PC-9 (cell line): ENCODE results near the gene C7orf57. TPM values are rescaled to one million over a fixed set of nuclear protein-coding genes. Genes with fewer than 3 reads are reported as not detected.

Source experiments
- BruUV-seq: library from RNA; stranded (reverse); fragments of 400-500 nt; replicated peaks from 2 replicates; lab custom pipeline; 2021; lab: Mats Ljungman, UMichigan
- CTCF ChIA-PET: fragments of 300-600 bp; sonication (Branson Sonifier 250); formaldehyde crosslinking; loops from one replicate; lab custom pipeline; 2022; ENCODE audit warnings: antibody characterized with exemption; lab: Charles Lee
- POLR2A ChIA-PET: fragments of 300-600 bp; sonication (Branson Sonifier 250); formaldehyde crosslinking; loops from one replicate; lab custom pipeline; 2022; ENCODE audit warnings: antibody characterized with exemption; ENCODE audit not compliant: unreplicated experiment; lab: Charles Lee
- DNase-seq, 2 experiments: peaks; one replicate each; pipeline versions ENCODE4 v3.0.0 to v3.0.0-alpha.2; 2015 to 2022; ENCODE audit warnings: mixed read lengths in 1 of 2
- H2AFZ ChIP-seq: fragments of 200-600 bp; sonication (generic); 2 replicates; pipeline ENCODE4 v1.8.1; 2017; ENCODE audit warnings: antibody characterized with exemption
- H3F3A ChIP-seq: fragments of 200-600 bp; sonication (generic); 2 replicates; pipeline ENCODE4 v1.8.1; 2017; ENCODE audit warnings: antibody characterized with exemption, mild to moderate bottlenecking, low read depth; ENCODE audit not compliant: insufficient read depth
- H3K27ac ChIP-seq: fragments of 200-600 bp; sonication (generic); 2 replicates; pipeline ENCODE4 v1.6.1; 2016; ENCODE audit warnings: mixed run types
- H3K27me3 ChIP-seq: fragments of 200-600 bp; sonication (generic); 2 replicates; pipeline ENCODE4 v1.6.1; 2016; ENCODE audit warnings: low read depth, mixed run types; ENCODE audit not compliant: insufficient read depth
- H3K36me3 ChIP-seq: fragments of 200-600 bp; sonication (generic); 2 replicates; pipeline ENCODE4 v1.6.1; 2016; ENCODE audit warnings: low read depth, mixed run types
- H3K4me1 ChIP-seq: fragments of 200-600 bp; sonication (generic); replicated peaks from 2 replicates; pipeline ENCODE4 v1.6.1; 2016; ENCODE audit warnings: mixed run types; ENCODE audit not compliant: insufficient read depth
- H3K4me2 ChIP-seq: fragments of 200-600 bp; sonication (generic); 2 replicates; pipeline ENCODE4 v1.6.1; 2017; ENCODE audit warnings: mixed run types
- H3K4me3 ChIP-seq: fragments of 200-600 bp; sonication (generic); 2 replicates; pipeline ENCODE4 v1.6.1; 2016; ENCODE audit warnings: mixed run types
- H3K79me2 ChIP-seq: fragments of 200-600 bp; sonication (generic); 2 replicates; pipeline ENCODE4 v1.6.1; 2017; ENCODE audit warnings: low read depth, mixed run types
- H3K9me2 ChIP-seq: fragments of 200-600 bp; sonication (generic); 2 replicates; pipeline ENCODE4 v1.8.1; 2017; ENCODE audit warnings: mild to moderate bottlenecking; ENCODE audit not compliant: insufficient read depth
- H3K9me3 ChIP-seq: fragments of 200-600 bp; sonication (generic); 2 replicates; pipeline ENCODE4 v1.8.1; 2016; ENCODE audit warnings: low read depth; ENCODE audit not compliant: insufficient read depth
- H4K20me1 ChIP-seq: fragments of 200-600 bp; sonication (generic); 2 replicates; pipeline ENCODE4 v1.8.1; 2017; ENCODE audit not compliant: insufficient read depth
- CTCF ChIP-seq: fragments of 200-600 bp; sonication (generic); conservative IDR thresholded peaks from 2 replicates; pipeline ENCODE4 v1.6.1; 2017; ENCODE audit warnings: mixed run types, antibody characterized with exemption, mild to moderate bottlenecking, moderate library complexity
- EZH2 ChIP-seq: fragments of 200-600 bp; sonication (generic); IDR thresholded peaks from 2 replicates; pipeline ENCODE4 v1.8.0; 2017; ENCODE audit warnings: antibody characterized with exemption, low read depth
- intact Hi-C: fragments of 100-400 bp; cut with micrococcal nuclease; formaldehyde crosslinking; loops from one replicate; pipeline ENCODE4 v1.10.0; 2022; ENCODE audit not compliant: unreplicated experiment
- total RNA-seq: library from RNA; stranded (reverse); gene quantifications from 2 replicates; pipeline ENCODE4 v1.2.3, GENCODE V29; 2021

C7orf57 gene
- total RNA-seq, 1 experiment from 2014 or later, result 2.5 TPM

- no peaks in the 10 kb centered on the region for H3K27me3 ChIP-seq
- H3K4me2 ChIP-seq, result no peak overlapping the region
- H2AFZ ChIP-seq, result no peak overlapping the region
- ChIA-PET CTCF (no interaction called here), POLR2A (no interaction called here)
- intact Hi-C loops, result no loop called here
- no peaks in the 10 kb centered on the region for H3K9me3 ChIP-seq
- H3K36me3 ChIP-seq, result no peaks in the 10 kb centered on the region
- H3K4me3 ChIP-seq, result no peak overlapping the region
- H3K4me1 ChIP-seq, result no peaks in the 10 kb centered on the region
- no peak for TF ChIP-seq CTCF
- no peak for TF ChIP-seq EZH2
- no peak for DNase-seq
- BruUV-seq, result no TSS peak
- no peaks in the 10 kb centered on the region for H3K9me2 ChIP-seq
- no peaks in the 10 kb centered on the region for H4K20me1 ChIP-seq
- H3F3A ChIP-seq, result no peaks in the 10 kb centered on the region
- H3K79me2 ChIP-seq, result no peaks in the 10 kb centered on the region
- H3K27ac ChIP-seq, result no peak overlapping the region
Observed at GRCh38 chr7:48042636-48043035, 7.3 kb downstream of the C7orf57 start.

- H3K36me3 ChIP-seq, result no peaks in the 10 kb centered on the region
- no peaks in the 10 kb centered on the region for H3K27me3 ChIP-seq
- no peaks in the 10 kb centered on the region; the same call in 1 of the 2 replicates for H3K4me1 ChIP-seq
- H3K4me3 ChIP-seq, result no peak overlapping the region
- H2AFZ ChIP-seq, result no peak overlapping the region
- H3K27ac ChIP-seq, result no peak overlapping the region
- H3K79me2 ChIP-seq, result no peaks in the 10 kb centered on the region
- CTCF ChIA-PET, result no interaction called here
- TF ChIP-seq CTCF, result no peak
- TF ChIP-seq EZH2, result no peak
- intact Hi-C loops, result no loop called here
- no peaks in the 10 kb centered on the region for H3K9me2 ChIP-seq
- no peaks in the 10 kb centered on the region for H3K9me3 ChIP-seq
- no peaks in the 10 kb centered on the region for H3F3A ChIP-seq
- no peak for DNase-seq
- no TSS peak for BruUV-seq
- POLR2A ChIA-PET, result no interaction called here
- no peaks in the 10 kb centered on the region for H4K20me1 ChIP-seq
- H3K4me2 ChIP-seq, result no peak overlapping the region
Observed at GRCh38 chr7:48045195-48045765, 9.9 kb downstream of the C7orf57 start.

DNA sequence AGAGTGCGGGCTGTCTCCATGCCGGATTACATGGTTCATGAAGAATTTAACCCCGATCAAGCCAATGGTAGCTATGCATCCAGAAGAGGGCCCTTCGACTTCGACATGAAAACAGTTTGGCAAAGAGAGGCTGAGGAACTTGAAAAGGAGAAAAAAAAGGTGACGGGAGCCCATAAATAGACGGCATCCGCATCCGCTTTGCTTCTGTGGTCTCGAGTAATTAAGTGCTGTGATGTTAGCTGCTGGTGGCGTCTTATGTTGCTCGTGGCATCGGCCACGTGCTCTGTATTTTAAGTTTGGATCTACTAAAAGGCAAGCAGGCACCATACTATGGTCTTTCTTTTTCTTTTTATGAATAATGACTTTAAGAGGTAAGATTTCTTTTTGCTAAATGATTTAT lies 11.1 kb downstream of the C7orf57 start:
- POLR2A ChIA-PET, result no interaction called here
- no peaks in the 10 kb centered on the region for H3K9me3 ChIP-seq
- CTCF ChIA-PET, result no interaction called here
- no peaks in the 10 kb centered on the region for H3K79me2 ChIP-seq
- TF ChIP-seq EZH2 (no peak), CTCF (no peak)
- H3F3A ChIP-seq, result no peaks in the 10 kb centered on the region
- no TSS peak for BruUV-seq
- no peak overlapping the region for H3K4me3 ChIP-seq
- H3K27ac ChIP-seq, result no peak overlapping the region
- no peak for DNase-seq
- intact Hi-C loops, result no loop called here
- H3K4me1 ChIP-seq, result no peaks in the 10 kb centered on the region; the same call in 1 of the 2 replicates
- H3K9me2 ChIP-seq, result no peaks in the 10 kb centered on the region
- no peak overlapping the region for H3K4me2 ChIP-seq
- no peak overlapping the region for H2AFZ ChIP-seq
- H3K36me3 ChIP-seq, result no peaks in the 10 kb centered on the region
- H4K20me1 ChIP-seq, result no peaks in the 10 kb centered on the region
- H3K27me3 ChIP-seq, result no peaks in the 10 kb centered on the region
